K562 (cell line): ENCODE results near the gene CYBRD1. TPM values are rescaled to one million over a fixed set of nuclear protein-coding genes. Genes with fewer than 3 reads are reported as not detected.

Experiments used
- BCLAF1 ChIP-seq, 2 experiments: fragments of 450-650 bp in 1 of 2; IDR thresholded peaks; 2 replicates each; pipeline ENCODE4 v1.6.1; 2011 to 2017; ENCODE audit warnings: low read depth in 2 of 2, antibody characterized with exemption in 1 of 2, borderline replicate concordance in 1 of 2, low read length in 1 of 2, mild to moderate bottlenecking in 1 of 2, mixed read lengths in 1 of 2; ENCODE audit not compliant: control insufficient read depth in 1 of 2
- CHAMP1 ChIP-seq: fragments of 450-650 bp; IDR thresholded peaks from 2 replicates; pipeline ENCODE4 v1.6.1; 2016; ENCODE audit warnings: mild to moderate bottlenecking
- CUX1 ChIP-seq: fragments of 200-800 bp; sonication (Bioruptor generic); IDR thresholded peaks from 2 replicates; pipeline ENCODE4 v1.6.1; 2016; ENCODE audit warnings: missing genetic modification characterization, missing compliant biosample characterization
- ERF ChIP-seq: fragments of 450-650 bp; formaldehyde crosslinking; IDR thresholded peaks from 2 replicates; pipeline ENCODE4 v1.4.0; 2020; ENCODE audit warnings: mild to moderate bottlenecking, mixed read lengths
- JUNB ChIP-seq: fragments of 450-650 bp; formaldehyde crosslinking; conservative IDR thresholded peaks from 2 replicates; pipeline ENCODE4 v1.4.0; 2020; ENCODE audit warnings: mild to moderate bottlenecking
- KLF1 ChIP-seq: fragments of 450-650 bp; IDR thresholded peaks from 2 replicates; pipeline ENCODE4 v1.6.1; 2016; ENCODE audit warnings: missing genetic modification characterization, missing compliant biosample characterization
- KLF13 ChIP-seq: fragments of 450-650 bp; IDR thresholded peaks from 2 replicates; pipeline ENCODE4 v1.6.1; 2016; ENCODE audit warnings: missing genetic modification characterization, low read depth, mild to moderate bottlenecking, missing compliant biosample characterization, moderate library complexity, borderline replicate concordance
- MEIS2 ChIP-seq: fragments of 450-650 bp; IDR thresholded peaks from 2 replicates; pipeline ENCODE4 v1.6.1; 2014; ENCODE audit warnings: mild to moderate bottlenecking; ENCODE audit not compliant: partially characterized antibody
- NEUROD1 ChIP-seq: fragments of 150-350 bp; IDR thresholded peaks from 2 replicates; pipeline ENCODE4 v1.6.1; 2014; ENCODE audit warnings: borderline replicate concordance, low read length, low read depth; ENCODE audit not compliant: partially characterized antibody
- POLR2AphosphoS5 ChIP-seq: IDR thresholded peaks from 2 replicates; pipeline ENCODE4 v1.6.1; 2011; ENCODE audit warnings: mild to moderate bottlenecking, low read depth, low read length, moderate library complexity; ENCODE audit not compliant: control insufficient read depth, insufficient read depth
- RFX1 ChIP-seq: fragments of 450-650 bp; IDR thresholded peaks from 2 replicates; pipeline ENCODE4 v1.6.1; 2016; ENCODE audit warnings: mild to moderate bottlenecking, moderate library complexity
- ZFX ChIP-seq: sonication (generic); formaldehyde crosslinking; IDR thresholded peaks from 2 replicates; pipeline ENCODE4 v1.8.0; 2022; ENCODE audit warnings: mild to moderate bottlenecking, missing genetic modification reagents, moderate library complexity
- ZNF12 ChIP-seq: sonication (generic); formaldehyde crosslinking; IDR thresholded peaks from 2 replicates; pipeline ENCODE4 v1.4.0; 2020; ENCODE audit warnings: mild to moderate bottlenecking, missing genetic modification reagents
- ZNF133 ChIP-seq: fragments of 250-450 bp; sonication (Bioruptor Pico); IDR thresholded peaks from 2 replicates; pipeline ENCODE4 v1.4.0; 2020; ENCODE audit warnings: mild to moderate bottlenecking
- ZNF586 ChIP-seq: fragments of 450-650 bp; formaldehyde crosslinking; conservative IDR thresholded peaks from 2 replicates; pipeline ENCODE4 v1.4.0; 2020; ENCODE audit warnings: mild to moderate bottlenecking, moderate library complexity
- polyA plus RNA-seq, 8 experiments: library from polyadenylated mRNA; depleted of rRNA in 4 of 8; stranded (reverse) in 5 of 8; unstranded in 3 of 8; fragments of >200 nt; fragmentation: Nextera tagmentation in 2 of 8; fragmentation: Illumina TruSeq in 1 of 8; extraction: Ambion mirVana in 2 of 8; extraction: Trizol in 1 of 8; gene quantifications; 2 replicates each; pipeline versions ENCODE4 v1.2.1 to v1.2.3, GENCODE V29; 2011 to 2014; ENCODE audit warnings: inconsistent platforms in 1 of 8, missing spikeins in 1 of 8
- total RNA-seq, 7 experiments: library from RNA; depleted of rRNA in 6 of 7; stranded (reverse); fragments of >200 nt in 6 of 7; fragmentation: Illumina TruSeq in 2 of 7; extraction: Trizol in 2 of 7; gene quantifications; 2 replicates each; pipeline versions ENCODE4 v1.2.1 to v1.2.3, GENCODE V29; 2011 to 2021; ENCODE audit warnings: low replicate concordance in 1 of 7
- TF ChIP-seq, protein P1 (sequence below): fragments of 250-450 bp; sonication (Bioruptor Pico); IDR thresholded peaks from 2 replicates; pipeline ENCODE4 v1.8.0; 2021; ENCODE audit warnings: moderate library complexity, mild to moderate bottlenecking, inconsistent platforms

CYBRD1 gene
- total and polyA plus RNA-seq, 9 of the 15 experiments (the other 6 are each of a cell fraction or from before 2014, with no cell fraction given): 9.6 to 22.4 (median 15.6) TPM

- TF ChIP-seq CUX1 (CRISPR knock-in tag) (no peak), KLF1 (tag) (peak; percentile 46; the same call in 1 of the 2 replicates), JUNB (CRISPR knock-in tag) (0 out of 2 replicates have a peak, but pooled peaks have one; percentile 19), MEIS2 (no peak), ERF (CRISPR knock-in tag) (0 out of 2 replicates have a peak, but pooled peaks have one; percentile 65), ZNF133 (CRISPR knock-in tag) (no peak), RFX1 (no peak), ZNF586 (no peak), POLR2AphosphoS5 (peak; percentile 72), ZNF12 (CRISPR knock-in tag) (no peak; the same call in 1 of the 2 replicates), CHAMP1 (no peak), ZFX (CRISPR knock-in tag) (peak; percentile 61), NEUROD1 (no peak), KLF13 (peak; percentile 77), BCLAF1 (IDR thresholded peaks at IDR 0.05; ENCODE audit: borderline replicate concordance in 1 of 2, control insufficient read depth in 1 of 2, low read depth in 2 of 2, low read length in 1 of 2) (no peak)
- TF ChIP-seq, protein P1, sequence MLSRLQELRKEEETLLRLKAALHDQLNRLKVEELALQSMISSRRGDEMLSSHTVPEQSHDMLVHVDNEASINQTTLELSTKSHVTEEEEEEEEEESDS (CRISPR knock-in tag): no peak
These were observed at the start of gene CYBRD1 (continued) for GRCh38 chr2:171522052-171522787.
